Breast epithelium (tissue), 4 donors: ENCODE results near the gene LINGO3. TPM values are rescaled to one million over a fixed set of nuclear protein-coding genes. Genes with fewer than 3 reads are reported as not detected.

Source experiments
- DNase-seq, 2 donors: peaks; one replicate each; pipeline ENCODE4 v3.0.0-alpha.2; 2019; ENCODE audit warnings: low spot score in 2 of 2
- H3K27ac ChIP-seq, 2 donors: fragments of 200-600 bp; sonication (generic) in 1 of 2; one replicate each; pipeline ENCODE4 v1.5.1; 2016 to 2019; ENCODE audit warnings: mild to moderate bottlenecking in 1 of 2
- H3K27me3 ChIP-seq, 2 donors: fragments of 200-600 bp; sonication (generic) in 1 of 2; one replicate each; pipeline versions ENCODE4 v1.5.1 to v1.6.0; 2017 to 2019; ENCODE audit warnings: control low read depth in 1 of 2, mild to moderate bottlenecking in 1 of 2
- H3K36me3 ChIP-seq: fragments of 200-600 bp; one replicate; pipeline ENCODE4 v1.5.1; 2019
- H3K4me1 ChIP-seq, 2 donors: fragments of 200-600 bp; sonication (generic); one replicate each; pipeline ENCODE4 v1.5.1; 2016 to 2019; ENCODE audit warnings: control low read depth in 1 of 2
- H3K4me3 ChIP-seq, 3 donors: fragments of 200-600 bp; sonication (generic); 1 replicate in 2 of 3; 2 replicates in 1 of 3; pipeline ENCODE4 v1.5.1; 2016 to 2019; ENCODE audit warnings: mild to moderate bottlenecking in 3 of 3, moderate library complexity in 2 of 3
- H3K9me3 ChIP-seq, 2 donors: fragments of 200-600 bp; sonication (generic) in 1 of 2; one replicate each; pipeline ENCODE4 v1.5.1; 2016 to 2019; ENCODE audit warnings: control low read depth in 1 of 2
- CTCF ChIP-seq, 3 donors: fragments of 450-650 bp; IDR thresholded peaks; one replicate each; pipeline ENCODE4 v1.5.1; 2016 to 2017; ENCODE audit warnings: antibody characterized with exemption in 3 of 3, mild to moderate bottlenecking in 3 of 3, moderate library complexity in 3 of 3
- POLR2A ChIP-seq: fragments of 450-650 bp; IDR thresholded peaks from one replicate; pipeline ENCODE4 v1.6.1; 2016; ENCODE audit warnings: antibody characterized with exemption, mild to moderate bottlenecking, moderate library complexity
- POLR2AphosphoS5 ChIP-seq, 3 donors: sonication (generic); formaldehyde crosslinking; IDR thresholded peaks; one replicate each; pipeline ENCODE4 v1.6.1; 2017; ENCODE audit warnings: antibody characterized with exemption in 3 of 3
- intact Hi-C: fragments of 100-400 bp; cut with DNase I; formaldehyde crosslinking; loops from one replicate; pipeline ENCODE4 v1.15.1; 2023; ENCODE audit warnings: low total_unique reads
- total RNA-seq, 3 donors: library from RNA; depleted of rRNA; stranded (reverse); fragments of >200 nt; gene quantifications; one replicate each; pipeline ENCODE4 v1.1.0, GENCODE V29; 2016

Gene LINGO3
- total RNA-seq, 3 donors from 2014 or later, result 0.16 to 0.33 TPM; not detected in 1

GRCh38 chr19:2280633-2281264, 27.2 kb downstream of the LINGO3 start:
- DNase-seq, result no peak
- no peaks in the 10 kb centered on the region for H3K36me3 ChIP-seq
- H3K4me3 ChIP-seq, result no peak overlapping the region
- no peaks in the 10 kb centered on the region for H3K27me3 ChIP-seq
- H3K4me1 ChIP-seq, result peaks cover 0 to 2% of the 10 kb centered on the region in 2 donors
- TF ChIP-seq POLR2AphosphoS5 (IDR thresholded peaks at IDR 0.05), result no peak
- no peak for TF ChIP-seq POLR2A
- TF ChIP-seq CTCF (IDR thresholded peaks at IDR 0.05), result no peak
- H3K27ac ChIP-seq, result no peak overlapping the region
- H3K9me3 ChIP-seq, result no peaks in the 10 kb centered on the region
- intact Hi-C loops, result no loop called here

GRCh38 chr19:2278459-2279158, 29.3 kb downstream of the LINGO3 start:
- H3K9me3 ChIP-seq, result no peaks in the 10 kb centered on the region
- intact Hi-C loops, result loop anchor here (5.0 to 10.0 kb wide), 2 partner anchors 114 to 386 kb away; partner anchors contain the start of gene DOT1L
- no peak for TF ChIP-seq POLR2A
- no peak for DNase-seq
- H3K4me3 ChIP-seq, result no peak overlapping the region
- H3K27ac ChIP-seq, result no peak overlapping the region
- peaks cover 8 to 11% of the 10 kb centered on the region in 2 donors for H3K4me1 ChIP-seq
- H3K36me3 ChIP-seq, result no peaks in the 10 kb centered on the region
- H3K27me3 ChIP-seq, result no peaks in the 10 kb centered on the region

- no peaks in the 10 kb centered on the region for H3K9me3 ChIP-seq
- peaks cover 15% of the 10 kb centered on the region in 2 donors for H3K4me1 ChIP-seq
- H3K27ac ChIP-seq, result no peak overlapping the region
- no peaks in the 10 kb centered on the region for H3K36me3 ChIP-seq
- intact Hi-C loops, result loop anchor here (5.0 to 10.0 kb wide), 2 partner anchors 112 to 385 kb away; partner anchors contain the start of gene DOT1L
- no peak for DNase-seq
- H3K27me3 ChIP-seq, result no peaks in the 10 kb centered on the region
- no peak for TF ChIP-seq POLR2AphosphoS5 (IDR thresholded peaks at IDR 0.05)
- TF ChIP-seq POLR2A, result no peak
- TF ChIP-seq CTCF (IDR thresholded peaks at IDR 0.05), result no peak
- no peak overlapping the region for H3K4me3 ChIP-seq
These were observed 30.8 kb downstream of the LINGO3 start for GRCh38 chr19:2277138-2277537.

- H3K9me3 ChIP-seq, result no peaks in the 10 kb centered on the region
- TF ChIP-seq POLR2A, result no peak
- no peaks in the 10 kb centered on the region for H3K36me3 ChIP-seq
- no peak overlapping the region for H3K27ac ChIP-seq
- H3K4me3 ChIP-seq, result no peak overlapping the region
- intact Hi-C loops, result loop anchor here (5.0 to 10.0 kb wide), 2 partner anchors 112 to 384 kb away; partner anchors contain the start of gene DOT1L
- no peaks in the 10 kb centered on the region for H3K27me3 ChIP-seq
- no peak for DNase-seq
- peaks cover 17 to 20% of the 10 kb centered on the region in 2 donors for H3K4me1 ChIP-seq
These were observed 31.4 kb downstream of the LINGO3 start for GRCh38 chr19:2276429-2276986.

- no peaks in the 10 kb centered on the region for H3K27me3 ChIP-seq
- peak overlapping the region in 1 of 3 donors; percentile 27 for H3K4me3 ChIP-seq
- intact Hi-C loops, result loop anchor here (5.0 to 10.0 kb wide), 2 partner anchors 111 to 384 kb away; partner anchors contain the start of gene DOT1L
- H3K9me3 ChIP-seq, result no peaks in the 10 kb centered on the region
- no peak overlapping the region for H3K27ac ChIP-seq
- peaks cover 17 to 25% of the 10 kb centered on the region in 2 donors for H3K4me1 ChIP-seq
- TF ChIP-seq POLR2A, result no peak
- DNase-seq, result no peak
- no peaks in the 10 kb centered on the region for H3K36me3 ChIP-seq
These were observed 32.1 kb downstream of the LINGO3 start for GRCh38 chr19:2275588-2276428.

- peak in 1 of 2 donors; percentile 48 for DNase-seq
- peak in 1 of 3 donors; percentile 17 for TF ChIP-seq POLR2AphosphoS5 (IDR thresholded peaks at IDR 0.05)
- TF ChIP-seq CTCF (IDR thresholded peaks at IDR 0.05), result peak; percentile 37 to 52 (median 48)
- TF ChIP-seq POLR2A, result no peak
- Histone ChIP-seq H3K4me1 (peaks cover 17 to 25% of the 10 kb centered on the region in 2 donors), H3K27me3 (no peaks in the 10 kb centered on the region), H3K36me3 (no peaks in the 10 kb centered on the region), H3K27ac (peak overlapping the region in 1 of 2 donors; percentile 20), H3K9me3 (no peaks in the 10 kb centered on the region), H3K4me3 (peak overlapping the region in 1 of 3 donors; percentile 27)
- intact Hi-C loops, result loop anchor here (5.0 to 10.0 kb wide), 3 partner anchors 38 to 383 kb away; partner anchors contain the start of genes DOT1L, PLEKHJ1 and SF3A2
These were observed 32.9 kb downstream of the LINGO3 start for GRCh38 chr19:2274931-2275535.
